ENCODE results near the gene FTO. TPM values are rescaled to one million over a fixed set of nuclear protein-coding genes. Genes with fewer than 3 reads are reported as not detected.
A peak's percentile ranks its signal among the peaks of the same experiment; 100 is the strongest.

The FTO gene
- total and polyA plus RNA-seq, 2 of the 13 experiments (the other 11 are each of a cell fraction or from before 2014, with no cell fraction given), result 41.6 to 55.8 TPM

- TF ChIP-seq, protein P1, sequence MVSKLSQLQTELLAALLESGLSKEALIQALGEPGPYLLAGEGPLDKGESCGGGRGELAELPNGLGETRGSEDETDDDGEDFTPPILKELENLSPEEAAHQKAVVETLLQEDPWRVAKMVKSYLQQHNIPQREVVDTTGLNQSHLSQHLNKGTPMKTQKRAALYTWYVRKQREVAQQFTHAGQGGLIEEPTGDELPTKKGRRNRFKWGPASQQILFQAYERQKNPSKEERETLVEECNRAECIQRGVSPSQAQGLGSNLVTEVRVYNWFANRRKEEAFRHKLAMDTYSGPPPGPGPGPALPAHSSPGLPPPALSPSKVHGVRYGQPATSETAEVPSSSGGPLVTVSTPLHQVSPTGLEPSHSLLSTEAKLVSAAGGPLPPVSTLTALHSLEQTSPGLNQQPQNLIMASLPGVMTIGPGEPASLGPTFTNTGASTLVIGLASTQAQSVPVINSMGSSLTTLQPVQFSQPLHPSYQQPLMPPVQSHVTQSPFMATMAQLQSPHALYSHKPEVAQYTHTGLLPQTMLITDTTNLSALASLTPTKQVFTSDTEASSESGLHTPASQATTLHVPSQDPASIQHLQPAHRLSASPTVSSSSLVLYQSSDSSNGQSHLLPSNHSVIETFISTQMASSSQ (IDR thresholded peaks at IDR 0.05; ENCODE audit: low read depth), result 0 out of 2 replicates have a peak, but pooled peaks have one; percentile 10
- TF ChIP-seq, protein P1 (CRISPR knock-in tag; IDR thresholded peaks at IDR 0.05; ENCODE audit: borderline replicate concordance), result peak; percentile 21; the same call in 1 of the 2 replicates
- TF ChIP-seq ZNF704 (CRISPR knock-in tag; IDR thresholded peaks at IDR 0.05; ENCODE audit: borderline replicate concordance), result no peak
- no peak; the same call in 1 of the 2 replicates for TF ChIP-seq SSRP1 (CRISPR knock-in tag; IDR thresholded peaks at IDR 0.05)
- no peak for TF ChIP-seq ZNF768 (CRISPR knock-in tag; IDR thresholded peaks at IDR 0.05)
- no peak for TF ChIP-seq MNT (IDR thresholded peaks at IDR 0.05)
- no peak for TF ChIP-seq MED13 (CRISPR knock-in tag; IDR thresholded peaks at IDR 0.05)
- TF ChIP-seq JUND (CRISPR knock-in tag; IDR thresholded peaks at IDR 0.05), result no peak
- no peak for TF ChIP-seq ZFP36 (IDR thresholded peaks at IDR 0.05; ENCODE audit: borderline replicate concordance, low read depth, low read length, partially characterized antibody)
- peak; percentile 41; the same call in 1 of the 2 replicates for TF ChIP-seq KDM2A (CRISPR knock-in tag; IDR thresholded peaks at IDR 0.05; ENCODE audit: borderline replicate concordance, low read depth)
- TF ChIP-seq ZNF570 (CRISPR knock-in tag; IDR thresholded peaks at IDR 0.05; ENCODE audit: borderline replicate concordance), result peak; percentile 75; the same call in 1 of the 2 replicates
- TF ChIP-seq ZNF616 (CRISPR knock-in tag; IDR thresholded peaks at IDR 0.05; ENCODE audit: low read depth), result no peak
- peak; percentile 82; the same call in 1 of the 2 replicates for TF ChIP-seq RXRB (CRISPR knock-in tag; IDR thresholded peaks at IDR 0.05; ENCODE audit: borderline replicate concordance)
- TF ChIP-seq PHB2 (IDR thresholded peaks at IDR 0.05; ENCODE audit: partially characterized antibody), result no peak
- TF ChIP-seq, protein P2, sequence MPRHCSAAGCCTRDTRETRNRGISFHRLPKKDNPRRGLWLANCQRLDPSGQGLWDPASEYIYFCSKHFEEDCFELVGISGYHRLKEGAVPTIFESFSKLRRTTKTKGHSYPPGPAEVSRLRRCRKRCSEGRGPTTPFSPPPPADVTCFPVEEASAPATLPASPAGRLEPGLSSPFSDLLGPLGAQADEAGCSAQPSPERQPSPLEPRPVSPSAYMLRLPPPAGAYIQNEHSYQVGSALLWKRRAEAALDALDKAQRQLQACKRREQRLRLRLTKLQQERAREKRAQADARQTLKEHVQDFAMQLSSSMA (CRISPR knock-in tag; IDR thresholded peaks at IDR 0.05), result no peak
- peak; percentile 24; the same call in 1 of the 2 replicates for TF ChIP-seq IRF2 (CRISPR knock-in tag; IDR thresholded peaks at IDR 0.05)
- TF ChIP-seq HNF4A (CRISPR knock-in tag; IDR thresholded peaks at IDR 0.05), result peak; percentile 78
- TF ChIP-seq, protein P3, sequence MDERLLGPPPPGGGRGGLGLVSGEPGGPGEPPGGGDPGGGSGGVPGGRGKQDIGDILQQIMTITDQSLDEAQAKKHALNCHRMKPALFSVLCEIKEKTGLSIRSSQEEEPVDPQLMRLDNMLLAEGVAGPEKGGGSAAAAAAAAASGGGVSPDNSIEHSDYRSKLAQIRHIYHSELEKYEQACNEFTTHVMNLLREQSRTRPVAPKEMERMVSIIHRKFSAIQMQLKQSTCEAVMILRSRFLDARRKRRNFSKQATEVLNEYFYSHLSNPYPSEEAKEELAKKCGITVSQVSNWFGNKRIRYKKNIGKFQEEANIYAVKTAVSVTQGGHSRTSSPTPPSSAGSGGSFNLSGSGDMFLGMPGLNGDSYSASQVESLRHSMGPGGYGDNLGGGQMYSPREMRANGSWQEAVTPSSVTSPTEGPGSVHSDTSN (CRISPR knock-in tag; IDR thresholded peaks at IDR 0.05), result no peak; the same call in 1 of the 2 replicates
- TF ChIP-seq, protein P4, sequence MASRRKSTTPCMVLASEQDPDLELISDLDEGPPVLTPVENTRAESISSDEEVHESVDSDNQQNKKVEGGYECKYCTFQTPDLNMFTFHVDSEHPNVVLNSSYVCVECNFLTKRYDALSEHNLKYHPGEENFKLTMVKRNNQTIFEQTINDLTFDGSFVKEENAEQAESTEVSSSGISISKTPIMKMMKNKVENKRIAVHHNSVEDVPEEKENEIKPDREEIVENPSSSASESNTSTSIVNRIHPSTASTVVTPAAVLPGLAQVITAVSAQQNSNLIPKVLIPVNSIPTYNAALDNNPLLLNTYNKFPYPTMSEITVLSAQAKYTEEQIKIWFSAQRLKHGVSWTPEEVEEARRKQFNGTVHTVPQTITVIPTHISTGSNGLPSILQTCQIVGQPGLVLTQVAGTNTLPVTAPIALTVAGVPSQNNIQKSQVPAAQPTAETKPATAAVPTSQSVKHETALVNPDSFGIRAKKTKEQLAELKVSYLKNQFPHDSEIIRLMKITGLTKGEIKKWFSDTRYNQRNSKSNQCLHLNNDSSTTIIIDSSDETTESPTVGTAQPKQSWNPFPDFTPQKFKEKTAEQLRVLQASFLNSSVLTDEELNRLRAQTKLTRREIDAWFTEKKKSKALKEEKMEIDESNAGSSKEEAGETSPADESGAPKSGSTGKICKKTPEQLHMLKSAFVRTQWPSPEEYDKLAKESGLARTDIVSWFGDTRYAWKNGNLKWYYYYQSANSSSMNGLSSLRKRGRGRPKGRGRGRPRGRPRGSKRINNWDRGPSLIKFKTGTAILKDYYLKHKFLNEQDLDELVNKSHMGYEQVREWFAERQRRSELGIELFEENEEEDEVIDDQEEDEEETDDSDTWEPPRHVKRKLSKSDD (CRISPR knock-in tag; IDR thresholded peaks at IDR 0.05; ENCODE audit: low read depth), result no peak
Measured at GRCh38 chr16:54175169-54175551, 471.2 kb downstream of the FTO start (continued).
